GM12873 (cell line): ENCODE data around the gene L3MBTL4.

ENCODE experiments used
- CTCF ChIP-seq: IDR thresholded peaks from 2 replicates; pipeline ENCODE4 v1.5.1; 2012; ENCODE audit warnings: low read depth, mild to moderate bottlenecking, moderate library complexity, low read length, control low read depth; ENCODE audit not compliant: insufficient read depth; ENCODE audit errors: missing control alignments

The L3MBTL4 gene

GRCh38 chr18:6323319-6323889, 91.3 kb downstream of the L3MBTL4 start:
- no peak for TF ChIP-seq CTCF

- no peak for TF ChIP-seq CTCF
These were observed 99.0 kb downstream of the L3MBTL4 start for GRCh38 chr18:6315517-6316331.

- no peak for TF ChIP-seq CTCF
These were observed 101.3 kb downstream of the L3MBTL4 start for GRCh38 chr18:6313415-6313814.

- no peak for TF ChIP-seq CTCF
These were observed 103.1 kb downstream of the L3MBTL4 start for GRCh38 chr18:6311456-6312215.

GRCh38 chr18:6310714-6311113, 104.0 kb downstream of the L3MBTL4 start:
- TF ChIP-seq CTCF: no peak

GRCh38 chr18:6297875-6298274, 116.8 kb downstream of the L3MBTL4 start:
- TF ChIP-seq CTCF: no peak

- TF ChIP-seq CTCF: no peak
These were observed 120.4 kb downstream of the L3MBTL4 start for GRCh38 chr18:6294148-6294784.
